Fibroblast of lung (primary cell): ENCODE results near the gene RERE.

Source experiments
- CTCF ChIP-seq, 2 donors: IDR thresholded peaks in 1 of 2; conservative IDR thresholded peaks in 1 of 2; 1 replicate in 1 of 2; 2 replicates in 1 of 2; pipeline ENCODE4 v1.5.1; 2011 to 2012; ENCODE audit warnings: low read length in 2 of 2, control low read depth in 1 of 2, inconsistent platforms in 1 of 2, low read depth in 1 of 2, mild to moderate bottlenecking in 1 of 2
- EZH2 ChIP-seq: IDR thresholded peaks from 2 replicates; pipeline ENCODE4 v1.5.1; 2012; ENCODE audit warnings: low read length, control low read depth, mild to moderate bottlenecking; ENCODE audit errors: missing control alignments

GRCh38 chr1:8847990-8848389 is 30.6 kb upstream of the RERE start:
- TF ChIP-seq EZH2 (no peak), CTCF (conservative IDR thresholded peaks at IDR 0.05 in 1 of 2, IDR thresholded peaks at IDR 0.05 in 1 of 2; ENCODE audit: low read depth in 1 of 2, low read length in 2 of 2) (no peak)
